ENCODE results near the gene WDR37.
"Not testable (repeated sequence)": the region's sequence is repeated elsewhere in the genome, so short reads cannot be mapped to it uniquely, and the experiment has no call there.

WDR37 gene

DNA sequence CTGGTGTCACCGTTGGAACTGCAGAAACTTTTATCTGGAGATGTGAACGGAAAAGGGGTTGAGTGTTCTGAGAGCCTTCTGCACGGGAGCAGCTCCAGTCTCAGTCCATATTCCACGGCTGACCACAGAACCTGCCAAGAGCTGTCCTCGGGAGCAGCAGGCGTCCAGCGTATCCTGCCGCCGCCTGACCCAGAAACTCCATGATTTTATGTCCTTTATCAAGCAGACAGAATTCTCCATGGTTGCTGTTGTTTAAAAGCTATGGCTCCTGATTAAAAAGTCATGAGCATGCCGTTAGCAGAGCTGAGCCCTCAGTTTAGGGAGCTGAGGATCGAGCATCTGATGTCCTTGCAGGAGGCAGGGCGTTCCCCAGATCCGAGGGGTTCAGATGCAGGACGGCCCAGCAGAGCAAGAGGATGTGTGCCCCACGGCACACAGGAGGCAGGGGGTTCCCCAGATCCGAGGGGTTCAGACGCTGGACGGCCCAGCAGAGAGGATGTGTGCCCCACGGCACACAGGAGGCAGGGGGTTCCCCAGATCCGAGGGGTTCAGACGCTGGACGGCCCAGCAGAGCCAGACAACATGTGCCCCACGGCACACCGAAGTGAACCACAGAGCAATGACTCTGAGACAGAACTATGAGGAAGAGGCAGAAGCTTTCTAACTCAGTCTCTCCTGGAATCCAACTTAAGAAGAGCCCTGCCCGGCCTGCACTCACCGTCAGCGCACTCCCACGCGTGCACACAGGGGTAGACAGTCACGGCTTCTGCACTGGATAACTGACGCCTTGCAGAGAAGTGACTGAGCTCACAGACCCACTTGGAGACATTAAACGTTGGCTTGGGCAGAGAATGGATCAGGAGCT lies 96.4 kb downstream of the WDR37 start:
- DNase-seq (ENCODE audit: low read depth in 2 of 2): no peak

DNA sequence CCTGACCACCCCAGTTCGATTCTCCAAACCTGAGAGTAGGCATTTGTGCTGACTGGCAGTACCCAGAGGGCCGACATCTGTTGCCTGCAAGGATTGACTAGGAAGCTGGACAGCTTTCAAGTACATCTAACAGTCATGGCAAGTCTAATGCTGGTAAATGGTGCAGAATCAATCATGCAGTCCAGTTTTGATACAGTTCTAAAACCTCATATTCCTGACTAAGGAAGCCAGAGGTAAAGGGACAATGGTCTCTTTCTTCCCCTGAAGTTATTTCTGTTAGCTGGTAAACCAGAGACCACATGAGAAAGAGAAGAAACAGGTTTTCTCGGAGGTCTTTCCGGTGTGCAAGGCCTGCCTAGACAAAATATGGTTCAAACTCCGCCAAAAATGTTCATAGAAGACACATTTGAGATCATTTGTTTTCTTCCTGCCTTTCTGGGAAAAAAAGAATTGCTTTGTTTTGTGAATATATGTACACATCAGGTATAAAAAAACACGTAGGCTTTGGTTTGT lies 97.1 kb downstream of the WDR37 start:
- DNase-seq (ENCODE audit: low read depth in 2 of 2): no peak

DNA sequence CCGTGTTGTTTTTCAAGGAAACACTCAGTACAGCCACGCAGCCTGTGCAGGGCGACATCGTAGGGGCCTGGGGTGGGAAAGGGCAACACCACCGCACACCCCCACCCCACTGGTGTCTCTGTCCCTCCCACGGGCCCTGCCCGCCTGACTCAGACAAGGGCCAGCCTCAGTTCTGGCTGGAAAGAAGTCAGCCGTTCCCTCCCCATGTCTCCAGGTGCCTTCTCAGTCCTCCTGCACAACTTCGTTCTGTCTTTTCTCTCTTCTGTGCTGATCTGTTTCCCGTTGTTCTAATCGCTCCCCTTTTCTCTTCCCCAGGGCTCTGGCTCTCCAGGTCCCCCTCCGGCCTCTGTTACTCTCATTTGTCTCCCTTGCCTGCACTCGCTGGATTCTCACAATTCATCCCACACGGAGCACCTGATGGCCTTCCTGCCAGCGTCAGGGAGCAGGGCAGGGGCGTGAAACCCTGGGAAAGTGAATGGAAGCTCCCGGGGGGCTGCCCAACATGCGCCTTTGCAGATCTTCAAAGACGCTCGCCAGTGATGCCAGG lies 97.7 kb downstream of the WDR37 start:
- DNase-seq (ENCODE audit: low read depth in 2 of 2): no peak

DNA sequence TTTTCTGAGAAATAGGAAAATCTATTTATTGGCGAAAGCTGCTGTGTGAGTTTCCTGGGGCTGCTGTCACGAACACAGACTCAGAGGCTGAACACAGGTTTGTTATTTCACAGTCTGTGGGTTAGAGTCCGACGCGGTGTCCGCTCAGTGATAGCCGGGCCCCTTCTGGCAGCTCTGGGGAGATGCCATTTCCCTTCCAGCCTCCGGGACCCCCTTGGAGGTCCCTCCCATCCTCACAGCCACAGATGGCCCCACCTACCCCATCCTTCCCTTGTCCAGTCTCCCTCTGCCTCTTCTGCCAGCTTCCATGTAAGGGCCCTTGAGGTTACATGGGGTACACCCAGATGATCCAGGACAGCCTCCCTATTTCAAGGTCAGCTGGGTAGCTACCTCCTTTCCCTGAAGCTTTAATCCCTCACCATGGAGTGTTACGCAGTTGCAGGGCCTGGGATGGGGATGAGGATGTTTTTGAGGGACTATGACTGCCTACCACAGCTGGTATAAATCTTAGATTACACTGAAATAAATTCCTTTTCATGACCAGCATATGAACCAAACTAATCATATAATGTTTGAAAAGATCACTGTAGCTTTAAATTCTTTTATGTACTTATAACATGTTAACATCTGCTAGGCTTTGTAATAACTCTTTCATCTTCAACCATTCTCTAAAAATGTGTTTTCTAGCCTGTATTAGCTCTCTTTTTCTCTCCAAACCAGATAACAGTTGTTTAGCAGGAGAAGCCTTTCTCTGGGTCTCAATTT lies 98.5 kb downstream of the WDR37 start:
- DNase-seq (ENCODE audit: low read depth in 2 of 2): no peak

DNA sequence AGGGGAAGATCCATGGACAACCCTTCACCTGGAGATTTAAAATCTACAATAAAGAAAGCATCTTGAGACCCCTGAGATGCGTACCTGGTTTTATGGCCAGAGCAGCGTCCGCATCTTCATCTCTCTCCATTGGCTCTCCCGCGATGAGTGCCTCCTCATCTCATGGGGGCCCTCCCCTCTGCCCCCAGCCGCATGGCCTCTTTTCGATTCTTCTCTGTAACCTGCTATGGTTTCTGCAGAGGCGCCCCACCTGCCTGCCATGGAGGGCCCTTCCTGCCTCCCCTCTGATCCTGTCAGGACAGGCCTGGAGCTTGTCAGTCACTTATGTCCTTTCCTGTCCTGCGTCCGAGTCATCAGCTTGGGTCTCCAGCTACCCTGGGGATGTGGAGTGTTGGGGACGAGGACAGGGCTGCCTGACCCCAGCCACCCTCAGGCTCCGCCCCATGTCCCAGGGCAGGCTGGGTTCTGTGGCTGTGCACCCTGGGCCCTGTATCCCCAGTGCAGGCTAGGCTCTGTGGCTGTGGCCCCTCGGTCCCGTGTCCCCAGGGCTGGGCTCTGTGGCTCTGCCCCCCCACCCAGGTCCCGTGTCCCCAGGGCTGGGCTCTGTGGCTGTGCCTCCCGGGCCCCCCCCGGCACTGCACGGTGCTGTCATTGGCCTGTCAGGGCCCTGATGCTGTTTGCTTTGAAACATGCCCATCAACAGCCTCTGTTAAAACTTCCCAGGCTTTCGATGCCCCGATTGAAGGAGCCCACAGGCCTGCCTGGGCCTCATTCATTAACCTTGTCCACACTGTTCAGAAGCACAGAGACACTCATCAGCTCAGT lies 99.8 kb downstream of the WDR37 start:
- no peak for DNase-seq (ENCODE audit: low read depth in 2 of 2)

DNA sequence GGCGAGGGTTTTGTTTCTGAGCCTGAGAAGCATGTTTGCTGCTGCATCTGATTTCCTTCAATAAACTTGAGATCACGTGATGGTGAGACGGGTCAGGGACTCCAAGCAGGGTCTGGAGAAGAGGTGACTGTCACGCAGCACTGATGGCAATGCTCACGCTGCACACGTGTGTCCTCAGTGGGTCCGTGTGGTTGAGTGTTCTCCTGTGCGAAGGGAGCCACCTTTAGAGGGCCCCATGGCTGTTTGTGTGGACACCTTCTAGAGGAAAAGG lies 100.4 kb downstream of the WDR37 start:
- no peak for DNase-seq (ENCODE audit: low read depth in 2 of 2)

DNA sequence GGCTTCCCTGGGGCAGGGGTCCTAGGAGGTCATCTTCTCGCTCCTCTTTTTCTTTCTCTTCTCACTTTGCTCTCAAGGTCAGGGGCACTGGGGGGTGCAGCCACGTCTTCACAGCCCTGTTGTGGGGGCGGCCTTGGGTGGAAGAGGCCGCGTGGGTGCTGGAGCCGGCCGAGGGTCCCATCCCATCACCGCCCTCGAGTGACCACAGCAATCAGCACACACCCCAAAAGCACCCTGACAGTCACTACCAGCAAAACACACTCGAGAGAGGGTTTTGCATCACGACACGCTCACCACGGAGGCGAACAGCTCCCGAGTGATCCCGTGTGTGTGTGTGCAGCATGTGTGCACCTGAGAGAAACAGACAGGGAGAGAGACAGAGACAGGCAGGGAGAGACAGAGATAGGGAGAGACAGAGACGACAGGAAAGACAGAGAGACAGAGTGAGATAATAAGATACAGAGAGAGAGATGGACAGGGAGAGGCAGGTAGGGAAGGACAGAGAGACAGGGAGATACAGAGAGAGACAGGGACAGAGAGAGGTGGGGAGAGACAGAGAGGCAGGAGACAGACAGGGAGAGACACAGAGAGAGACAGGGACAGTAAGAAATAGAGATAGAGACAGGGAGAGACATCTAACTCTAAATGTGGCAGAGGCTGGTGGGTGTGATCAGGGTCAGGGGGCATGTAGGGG lies 100.9 kb downstream of the WDR37 start:
- no peak for DNase-seq (ENCODE audit: low read depth in 2 of 2)

DNA sequence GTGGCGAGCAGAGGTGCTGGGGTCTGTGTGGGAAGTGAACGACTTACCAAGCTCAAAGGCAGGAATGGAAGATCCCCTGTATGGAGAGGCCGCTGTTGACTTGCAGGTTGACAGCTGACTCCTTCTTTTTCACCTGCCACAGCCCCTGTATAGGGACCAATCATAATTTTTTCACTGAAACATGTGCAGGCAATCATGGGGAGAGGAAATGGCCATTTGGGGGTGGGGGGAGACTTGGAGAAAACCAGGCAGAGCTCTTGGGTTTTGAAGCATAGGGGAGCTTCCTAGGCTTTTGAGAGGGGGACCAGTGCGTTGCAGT lies 101.4 kb downstream of the WDR37 start:
- no peak for DNase-seq (ENCODE audit: low read depth in 2 of 2)

DNA sequence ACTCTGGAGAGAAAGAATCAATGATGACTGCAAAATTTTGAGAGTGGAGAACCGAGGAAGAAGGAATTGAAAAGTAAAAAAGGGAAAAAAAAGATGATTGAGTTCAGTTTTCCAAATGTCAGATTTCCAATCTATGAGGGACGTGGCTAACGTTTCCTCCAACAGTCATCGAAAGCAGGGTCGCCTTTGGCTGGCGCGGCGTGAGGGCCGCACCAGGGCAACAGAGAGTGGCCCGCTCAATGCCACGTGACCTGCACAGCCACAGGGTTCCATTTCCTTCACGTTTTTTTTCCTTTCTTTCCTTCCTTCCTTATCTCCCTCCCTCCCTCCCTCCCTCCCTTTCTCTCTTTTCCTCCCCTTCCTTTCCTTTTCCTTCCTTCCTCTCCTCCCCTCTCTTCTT lies 101.9 kb downstream of the WDR37 start:
- no peak for DNase-seq (ENCODE audit: low read depth in 2 of 2)

DNA sequence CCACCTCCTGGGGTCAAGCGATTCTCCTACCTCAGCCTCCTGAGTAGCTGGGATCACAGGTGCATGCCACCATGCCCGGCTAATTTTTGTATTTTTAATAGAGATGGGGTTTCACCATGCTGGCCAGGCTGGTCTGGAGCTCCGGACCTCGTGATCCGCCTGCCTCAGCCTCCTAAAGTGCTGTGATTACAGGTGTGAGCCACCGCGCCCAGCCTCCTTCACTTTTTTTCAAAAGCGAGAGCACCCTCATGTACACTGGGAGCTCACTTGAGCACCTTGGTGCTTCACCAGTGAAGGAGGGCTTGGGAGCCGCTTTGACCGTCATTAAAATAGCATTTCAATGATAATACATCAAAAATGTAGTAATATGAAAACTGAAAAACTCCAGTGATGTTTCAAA lies 102.4 kb downstream of the WDR37 start:
- DNase-seq (ENCODE audit: low read depth in 2 of 2): not testable (repeated sequence)

DNA sequence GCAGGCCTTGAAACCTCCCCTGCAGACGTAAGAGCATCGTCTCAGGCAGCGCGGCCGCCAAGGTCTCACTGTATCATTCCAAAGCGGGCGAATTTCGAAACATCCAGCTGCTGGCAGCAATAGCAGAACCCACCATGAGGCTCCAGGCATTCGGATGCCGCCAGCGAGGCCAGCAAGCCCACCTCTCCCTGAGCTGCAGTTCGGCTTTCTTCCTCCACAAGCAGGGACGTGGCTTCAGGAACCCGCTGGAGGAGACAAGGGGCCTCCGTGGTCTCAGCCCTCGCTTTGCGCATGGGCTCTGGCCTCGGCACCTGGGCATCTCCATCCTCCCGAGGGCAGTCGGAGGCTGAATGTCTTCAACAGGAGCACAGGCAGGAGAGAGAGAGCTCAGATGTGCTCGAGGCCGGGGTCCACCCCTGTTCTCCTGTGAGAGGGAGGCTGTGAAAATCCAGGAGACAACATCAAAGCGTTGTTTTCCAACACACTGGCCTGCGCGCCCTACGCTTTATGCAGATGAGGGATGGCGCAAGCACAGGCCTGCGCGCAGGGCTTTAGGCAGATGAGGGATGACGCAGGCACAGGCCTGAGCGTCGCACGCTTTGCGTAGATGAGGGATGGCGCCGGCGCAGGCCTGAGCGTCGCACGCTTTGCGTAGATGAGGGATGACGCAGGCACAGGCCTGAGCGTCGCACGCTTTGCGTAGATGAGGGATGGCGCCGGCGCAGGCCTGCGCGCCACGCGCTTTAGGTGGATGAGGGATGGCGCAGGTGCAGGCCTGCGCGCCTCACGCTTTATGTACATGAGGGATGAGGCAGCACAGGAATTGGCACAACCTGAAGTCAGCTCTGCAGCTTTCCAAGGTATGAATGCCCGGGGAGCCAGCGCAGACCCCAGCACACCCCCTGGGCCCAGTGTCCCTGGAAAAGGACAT lies 103.2 kb downstream of the WDR37 start:
- DNase-seq (ENCODE audit: low read depth in 2 of 2): no peak

DNA sequence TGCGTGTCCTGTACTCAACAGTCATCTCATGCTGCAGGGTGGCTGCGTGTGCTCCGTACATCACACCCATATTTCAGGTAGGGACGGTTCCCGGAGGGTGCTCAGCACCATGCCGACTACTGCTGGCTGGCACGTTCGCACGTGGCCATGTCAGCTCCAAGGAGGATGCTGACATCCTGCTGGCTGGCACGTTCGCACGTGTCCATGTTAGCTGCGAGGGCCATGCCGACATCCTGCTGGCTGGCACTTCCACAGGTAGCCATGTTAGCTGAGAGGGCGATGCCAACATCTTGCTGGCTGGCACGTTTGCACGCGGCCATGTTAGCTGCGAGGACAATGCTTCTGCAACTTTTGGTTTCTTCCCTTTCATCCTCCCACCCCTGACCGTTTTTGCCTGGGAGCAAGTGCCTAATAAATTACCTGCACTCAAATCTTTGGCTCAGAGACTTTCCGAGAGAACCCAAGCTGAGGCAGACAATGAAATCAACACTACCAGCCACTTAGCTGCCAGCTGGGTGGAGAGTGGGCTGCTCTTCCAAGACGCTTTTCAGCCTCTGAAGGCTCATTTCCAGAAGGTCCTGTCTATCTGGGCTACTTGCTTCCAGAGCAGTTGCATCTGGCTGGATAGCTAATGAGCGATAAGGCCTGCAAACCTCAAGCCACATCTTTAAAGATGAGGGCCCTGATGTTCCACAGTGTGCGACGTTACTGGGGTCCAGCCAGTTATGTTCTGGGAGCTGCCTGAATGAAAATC lies 104.6 kb downstream of the WDR37 start:
- DNase-seq (ENCODE audit: low read depth in 2 of 2): no peak

DNA sequence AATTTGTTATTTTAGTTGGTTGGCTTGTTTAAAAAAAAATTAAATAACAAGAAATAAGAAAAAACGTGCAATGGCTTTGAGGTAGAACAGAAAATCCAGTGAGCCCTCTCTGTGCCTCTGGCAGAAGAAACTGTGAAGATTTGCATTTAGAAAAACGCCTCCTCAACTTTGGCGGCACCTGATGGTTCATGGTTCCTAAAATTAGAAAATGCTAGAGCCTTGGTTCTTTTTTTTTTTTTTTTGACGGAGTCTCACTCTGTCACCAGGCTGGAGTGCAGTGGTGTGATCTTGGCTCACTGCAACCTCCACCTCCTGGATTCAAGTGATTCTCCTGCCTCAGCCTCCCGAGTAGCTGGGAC lies 105.1 kb downstream of the WDR37 start:
- not testable (repeated sequence) for DNase-seq (ENCODE audit: low read depth in 2 of 2)

DNA sequence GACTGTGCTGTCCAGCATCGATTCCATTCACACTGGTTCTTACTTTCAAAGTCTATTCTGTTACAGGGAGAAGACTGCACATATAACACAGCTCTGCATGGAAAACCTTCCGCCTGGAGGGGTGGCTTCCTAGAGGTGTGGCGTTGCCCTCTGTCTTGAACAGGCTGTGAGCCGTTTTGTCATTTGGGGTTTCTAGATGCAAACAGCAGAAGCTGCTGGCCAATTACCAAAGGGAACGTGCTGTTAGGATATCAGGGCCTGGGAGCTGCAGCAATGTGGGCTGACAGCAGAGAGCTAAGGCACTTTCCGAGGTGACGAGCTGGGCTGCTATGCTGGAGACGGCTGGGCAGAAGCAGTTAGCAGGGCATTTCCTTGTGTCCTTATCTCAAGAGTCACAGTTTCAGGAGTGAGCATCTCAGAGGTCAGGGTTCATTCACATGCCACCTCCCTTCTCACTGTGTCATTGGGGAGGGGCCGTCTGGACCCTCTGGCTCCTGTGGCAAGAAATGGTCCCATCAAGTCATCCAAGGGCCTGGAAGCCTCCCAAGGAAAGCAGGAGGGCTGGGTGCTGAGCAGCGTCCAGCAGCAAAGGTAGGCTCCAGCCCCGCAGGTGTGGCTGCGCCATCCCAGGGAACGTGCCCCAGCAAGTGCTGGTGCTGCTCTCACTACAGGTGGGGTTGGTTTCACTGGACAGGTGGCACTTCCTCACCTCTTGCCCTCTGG lies 106.5 kb downstream of the WDR37 start:
- DNase-seq (ENCODE audit: low read depth in 2 of 2): no peak

DNA sequence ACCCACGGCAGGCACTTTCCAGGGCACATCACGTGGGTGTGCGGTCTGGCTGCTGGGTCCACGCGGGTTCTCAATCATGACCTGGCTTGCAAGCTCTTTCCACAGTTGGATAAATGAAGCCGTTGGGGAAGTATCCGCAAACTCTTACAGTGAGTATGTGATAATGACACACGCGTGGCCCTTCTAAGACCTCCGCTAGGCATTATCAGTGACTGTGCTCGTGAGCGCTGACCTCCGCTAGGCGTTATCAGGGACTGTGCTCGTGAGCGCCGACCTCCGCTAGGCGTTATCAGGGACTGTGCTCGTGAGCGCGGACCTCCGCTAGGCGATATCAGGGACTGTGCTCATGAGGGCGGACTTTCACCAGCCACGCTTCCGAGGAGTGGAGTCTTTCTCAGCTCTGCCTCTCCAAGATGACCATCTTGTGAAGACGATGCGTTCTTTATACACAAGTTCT lies 107.0 kb downstream of the WDR37 start:
- DNase-seq (ENCODE audit: low read depth in 2 of 2): no peak

DNA sequence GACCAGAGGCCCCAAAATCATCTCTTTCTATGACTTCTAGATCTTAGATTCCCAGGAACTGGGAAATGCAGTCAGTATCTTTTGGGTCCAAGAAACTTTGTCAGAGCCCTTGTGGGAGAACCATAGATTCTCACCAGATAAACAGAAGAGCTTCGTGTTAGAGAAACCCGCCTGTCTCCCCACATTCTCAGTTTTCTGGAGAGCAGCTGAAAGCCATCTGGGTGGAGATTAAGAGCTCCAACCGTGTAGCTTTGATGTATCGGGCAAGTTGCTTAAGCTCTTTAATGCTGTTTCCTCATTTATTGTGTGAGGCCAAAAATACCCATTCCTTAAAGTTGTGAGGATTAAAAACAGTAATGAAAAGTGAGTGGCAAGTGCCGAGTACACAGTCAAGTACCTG lies 107.6 kb downstream of the WDR37 start:
- DNase-seq (ENCODE audit: low read depth in 2 of 2): no peak

DNA sequence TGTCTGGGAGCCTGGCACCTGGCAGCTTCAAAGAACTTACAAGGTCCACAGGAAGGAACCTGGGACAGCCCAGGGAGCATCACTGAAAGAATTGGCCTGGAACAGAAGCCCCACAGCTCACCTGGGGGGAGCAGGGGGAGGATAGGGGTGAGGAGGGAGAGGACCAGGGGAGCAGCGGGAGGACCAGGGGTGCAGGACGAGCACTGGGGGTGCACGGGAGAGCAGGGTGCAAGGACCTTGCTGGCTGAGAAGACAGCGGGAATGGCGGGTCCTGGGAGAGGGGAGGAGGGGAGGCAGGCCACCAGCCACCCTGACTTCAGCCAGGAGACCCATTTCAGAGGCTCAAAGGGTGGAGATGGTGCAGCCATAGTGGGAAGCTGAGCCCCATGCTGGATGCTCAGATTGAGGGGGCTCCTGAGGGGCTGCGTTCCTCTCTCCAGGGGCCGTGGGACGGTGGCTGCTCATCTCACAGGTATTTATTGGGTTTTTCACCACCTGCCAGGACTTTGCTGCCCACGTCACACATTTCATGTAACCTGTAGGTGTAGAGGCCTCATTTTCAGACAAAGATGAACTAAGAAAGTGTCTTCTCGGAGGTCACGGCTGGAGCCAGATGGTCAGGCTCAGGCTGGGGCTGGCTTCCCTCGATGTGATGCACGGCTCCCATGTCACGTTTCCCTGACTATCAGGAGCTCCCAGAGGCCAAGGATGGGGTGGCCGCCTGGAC lies 110.1 kb downstream of the WDR37 start:
- DNase-seq (ENCODE audit: low read depth in 2 of 2): no peak

DNA sequence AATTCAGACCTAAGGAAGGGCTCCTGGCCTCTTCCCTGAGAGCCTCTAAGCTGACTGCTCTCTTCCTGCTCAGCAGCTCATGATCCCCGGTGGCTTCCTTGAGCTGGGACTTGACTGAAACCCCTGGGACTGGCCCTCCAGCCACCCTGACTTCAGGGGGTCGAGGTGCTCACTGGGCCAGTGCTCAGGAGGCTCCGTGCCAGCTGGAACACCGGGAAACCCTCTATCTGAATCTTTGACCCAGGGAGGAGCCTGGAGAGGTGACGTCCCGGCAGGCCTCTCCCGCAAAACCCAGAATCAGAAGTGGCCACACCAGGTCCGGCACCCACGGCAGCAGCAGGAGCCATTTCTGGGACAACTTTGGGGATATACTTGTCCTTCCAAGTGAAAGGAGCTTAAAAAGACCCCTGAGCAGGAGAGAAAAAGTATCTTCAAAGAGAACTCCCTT lies 110.7 kb downstream of the WDR37 start:
- DNase-seq (ENCODE audit: low read depth in 2 of 2): no peak

Data from stimulated activated CD4-positive, alpha-beta T cell treated with anti-CD3 and anti-CD28 coated beads, Interleukin-15, amount 100 ng/mL, for 48 hours (primary cell).